RWPE2 (cell line): ENCODE data around the gene TLR1.

Experiments used
- ATAC-seq: fragments of 200-7000 bp; cut with Tn5 transposase; 3 replicates; pipeline ENCODE4 v1.9.1; 2021; ENCODE audit warnings: low read depth
- DNase-seq: peaks from one replicate; pipeline ENCODE4 v3.0.0-alpha.2; 2020; ENCODE audit warnings: low spot score
- H3K27ac ChIP-seq: fragments of 450-650 bp; 2 replicates; pipeline ENCODE4 v1.5.1; 2017; ENCODE audit warnings: mild to moderate bottlenecking; ENCODE audit not compliant: poor library complexity, severe bottlenecking
- H3K27me3 ChIP-seq: fragments of 250-450 bp; sonication (Bioruptor Pico); 2 replicates; pipeline ENCODE4 v1.5.1; 2021; ENCODE audit warnings: mild to moderate bottlenecking, moderate library complexity; ENCODE audit not compliant: insufficient read depth, poor library complexity, severe bottlenecking
- H3K36me3 ChIP-seq: fragments of 250-450 bp; sonication (Bioruptor Pico); 2 replicates; pipeline ENCODE4 v1.5.1; 2020; ENCODE audit warnings: low read depth, mild to moderate bottlenecking, moderate library complexity
- H3K4me1 ChIP-seq: fragments of 250-450 bp; sonication (Bioruptor Pico); 2 replicates; pipeline ENCODE4 v1.5.1; 2021; ENCODE audit warnings: mild to moderate bottlenecking, moderate library complexity; ENCODE audit not compliant: insufficient read depth, poor library complexity, severe bottlenecking
- H3K4me3 ChIP-seq: fragments of 250-450 bp; sonication (Bioruptor Pico); 2 replicates; pipeline ENCODE4 v1.5.1; 2021; ENCODE audit warnings: mild to moderate bottlenecking, moderate library complexity; ENCODE audit not compliant: severe bottlenecking
- H3K9me3 ChIP-seq: fragments of 250-450 bp; sonication (Bioruptor Pico); 2 replicates; pipeline ENCODE4 v1.5.1; 2021; ENCODE audit warnings: mild to moderate bottlenecking, moderate library complexity; ENCODE audit not compliant: severe bottlenecking
- CTCF ChIP-seq: fragments of 450-650 bp; IDR thresholded peaks from one replicate; pipeline ENCODE4 v1.5.1; 2017; ENCODE audit warnings: mild to moderate bottlenecking, moderate library complexity; ENCODE audit not compliant: poor library complexity, severe bottlenecking

TLR1 gene

GRCh38 chr4:38751341-38752010 is 53.1 kb downstream of the TLR1 start:
- DNase-seq = no peak
- H3K27me3 ChIP-seq = no peaks in the 10 kb centered on the region
- H3K9me3 ChIP-seq = no peaks in the 10 kb centered on the region
- no peak for ATAC-seq
- no peak overlapping the region for H3K27ac ChIP-seq
- TF ChIP-seq CTCF = no peak
- H3K4me1 ChIP-seq = no peaks in the 10 kb centered on the region
- no peaks in the 10 kb centered on the region for H3K36me3 ChIP-seq
- H3K4me3 ChIP-seq = no peak overlapping the region

- Histone ChIP-seq H3K4me3 (no peak overlapping the region), H3K4me1 (no peaks in the 10 kb centered on the region), H3K27ac (no peak overlapping the region), H3K9me3 (no peaks in the 10 kb centered on the region), H3K27me3 (no peaks in the 10 kb centered on the region), H3K36me3 (no peaks in the 10 kb centered on the region)
- no peak for TF ChIP-seq CTCF
- DNase-seq (no peak), ATAC-seq (no peak)
These were observed 55.3 kb downstream of the TLR1 start for GRCh38 chr4:38749336-38749735.

GRCh38 chr4:38747629-38748028 is 57.0 kb downstream of the TLR1 start:
- Histone ChIP-seq H3K9me3 (no peaks in the 10 kb centered on the region), H3K4me1 (no peaks in the 10 kb centered on the region), H3K36me3 (no peaks in the 10 kb centered on the region), H3K4me3 (no peak overlapping the region), H3K27me3 (no peaks in the 10 kb centered on the region), H3K27ac (no peak overlapping the region)
- TF ChIP-seq CTCF = no peak
- DNase-seq (no peak), ATAC-seq (no peak)
